Upper lobe of left lung (tissue), 4 donors: ENCODE data around the gene ALDOB.

Source experiments
- CTCF ChIP-seq, 6 experiments: fragments of 450-650 bp in 4 of 6; fragments of 200-600 bp in 2 of 6; sonication (generic) in 2 of 6; IDR thresholded peaks; one replicate each; pipeline ENCODE4 v1.5.1; 2016 to 2019; ENCODE audit warnings: antibody characterized with exemption in 6 of 6
- EP300 ChIP-seq, 4 donors: sonication (generic); formaldehyde crosslinking; IDR thresholded peaks; one replicate each; pipeline ENCODE4 v1.5.1; 2017; ENCODE audit warnings: antibody characterized with exemption in 4 of 4, control low read depth in 2 of 4
- POLR2A ChIP-seq, 4 donors: fragments of 450-650 bp; IDR thresholded peaks; one replicate each; pipeline ENCODE4 v1.5.1; 2016 to 2017; ENCODE audit warnings: antibody characterized with exemption in 4 of 4, mild to moderate bottlenecking in 2 of 4

- TF ChIP-seq CTCF (IDR thresholded peaks at IDR 0.05): no peak
- no peak for TF ChIP-seq POLR2A (IDR thresholded peaks at IDR 0.05)
- no peak for TF ChIP-seq EP300 (IDR thresholded peaks at IDR 0.05)
Measured at GRCh38 chr9:101480386-101480785, 44.8 kb upstream of the ALDOB start.
